Ureter (tissue), 1 donor: Measurements from ENCODE around the gene MREG. TPM values are rescaled to one million over a fixed set of nuclear protein-coding genes. Genes with fewer than 3 reads are reported as not detected.

ENCODE experiments used
- DNase-seq: peaks from one replicate; pipeline ENCODE4 v3.0.0-alpha.2; 2020; ENCODE audit warnings: low spot score
- total RNA-seq: library from RNA; stranded (reverse); gene quantifications from one replicate; pipeline ENCODE4 v1.2.4, GENCODE V29; 2023
- donor health status: DM: yes; HTN: yes; CAD: no.

The MREG gene, protein sequence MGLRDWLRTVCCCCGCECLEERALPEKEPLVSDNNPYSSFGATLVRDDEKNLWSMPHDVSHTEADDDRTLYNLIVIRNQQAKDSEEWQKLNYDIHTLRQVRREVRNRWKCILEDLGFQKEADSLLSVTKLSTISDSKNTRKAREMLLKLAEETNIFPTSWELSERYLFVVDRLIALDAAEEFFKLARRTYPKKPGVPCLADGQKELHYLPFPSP
- 13.8 TPM for total RNA-seq

GRCh38 chr2:216013080-216013909, at the start of gene MREG:
Gene MREG (minus strand): TSS chr2:216013551. CDS start chr2:216013327, 224 bp downstream.
- DNase-seq, result peak; percentile 81

GRCh38 chr2:216059233-216059834, 46.0 kb upstream of the MREG start:
- DNase-seq, result no peak

DNA sequence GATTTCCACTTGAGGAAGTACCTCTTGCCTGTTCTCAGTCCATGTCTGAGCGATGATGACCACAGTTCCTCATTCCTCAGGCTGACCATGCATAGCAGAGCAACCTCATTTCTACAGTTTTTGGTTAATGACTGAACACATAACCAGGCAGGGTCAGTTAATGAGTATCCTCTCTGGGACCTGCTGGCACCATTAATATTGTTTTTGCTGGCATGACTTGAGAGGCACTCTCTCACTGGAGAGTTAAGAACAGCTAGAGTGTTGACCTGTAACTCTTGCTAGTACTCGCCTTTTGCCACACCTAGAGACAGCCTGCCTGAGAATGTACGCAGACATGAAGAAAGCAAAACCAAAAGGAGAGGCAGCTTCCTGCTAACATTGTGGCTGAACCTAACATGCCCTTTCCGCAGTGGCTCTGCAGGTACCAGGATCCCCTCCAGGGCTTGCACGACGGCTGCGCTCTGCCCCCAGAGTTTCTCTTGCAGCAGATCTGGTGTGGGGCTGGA, 44.4 kb upstream of the MREG start:
- peak; percentile 64 for DNase-seq

GRCh38 chr2:216056739-216057138, 43.4 kb upstream of the MREG start:
- no peak for DNase-seq

- no peak for DNase-seq
Observed at GRCh38 chr2:216055680-216056079, 42.3 kb upstream of the MREG start.

DNA sequence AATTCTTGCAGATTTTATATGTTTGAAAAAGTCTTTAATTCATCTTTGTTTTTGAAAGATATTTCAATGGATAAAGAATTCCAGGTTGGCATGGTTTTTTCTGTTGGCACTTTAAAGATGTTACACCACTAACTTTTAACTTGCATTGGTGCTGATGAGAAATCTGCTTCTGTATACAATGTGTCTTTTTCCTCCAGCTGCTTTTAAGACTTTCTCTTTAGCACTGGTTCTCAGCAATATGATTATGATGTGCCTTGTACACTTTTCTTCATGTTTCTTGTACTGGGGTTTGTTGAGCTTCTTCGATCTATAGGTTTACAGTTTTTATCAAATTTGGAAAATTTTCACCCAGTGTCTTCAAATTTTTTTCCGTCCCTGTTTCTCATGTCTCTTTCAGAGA, 39.1 kb upstream of the MREG start:
- no peak for DNase-seq

DNA sequence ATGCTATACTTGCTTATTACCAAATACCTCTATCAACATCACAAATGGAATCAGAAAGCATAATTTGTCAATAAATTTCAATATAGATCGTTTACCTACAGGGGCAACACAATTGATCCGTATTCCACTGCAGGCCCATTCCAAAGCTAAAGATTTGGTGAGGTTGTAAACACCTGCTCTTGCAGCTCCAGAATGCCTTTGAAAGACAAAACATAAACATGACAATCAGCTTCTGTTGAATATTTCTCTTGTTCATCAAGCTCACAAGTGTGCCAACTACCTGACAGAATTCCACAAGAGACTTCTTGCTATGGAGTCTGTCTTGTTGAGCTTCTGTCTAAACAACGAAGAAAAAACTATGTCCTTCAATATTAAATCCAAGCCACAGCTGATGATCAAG, 38.0 kb upstream of the MREG start:
- DNase-seq, result no peak

- no peak for DNase-seq
Observed at GRCh38 chr2:216049452-216049851, 36.1 kb upstream of the MREG start.

DNA sequence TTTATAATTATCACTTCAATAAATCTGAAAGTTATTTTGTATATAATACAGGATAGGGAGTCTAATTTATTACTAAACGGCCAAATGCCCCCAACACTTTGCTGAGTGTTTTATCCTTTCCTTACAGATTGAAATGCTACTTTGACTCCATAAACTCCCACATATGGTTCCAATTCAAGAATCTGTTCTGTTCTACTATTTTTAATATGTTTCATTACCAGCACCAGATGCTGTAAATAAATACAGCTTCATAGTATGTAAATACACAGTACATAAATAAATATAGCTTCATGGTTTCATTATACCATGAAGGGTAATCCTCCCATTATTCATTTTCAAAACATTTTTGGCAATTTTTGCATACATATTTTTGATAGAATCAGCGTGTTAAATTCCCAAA, 34.0 kb upstream of the MREG start:
- DNase-seq, result no peak

GRCh38 chr2:216044883-216045486, 31.6 kb upstream of the MREG start:
- no peak for DNase-seq

- no peak for DNase-seq
Observed at GRCh38 chr2:216043949-216044348, 30.6 kb upstream of the MREG start.

GRCh38 chr2:216041438-216041837, 28.1 kb upstream of the MREG start:
- no peak for DNase-seq

- DNase-seq, result no peak
Observed at GRCh38 chr2:216039918-216040317, 26.6 kb upstream of the MREG start.

DNA sequence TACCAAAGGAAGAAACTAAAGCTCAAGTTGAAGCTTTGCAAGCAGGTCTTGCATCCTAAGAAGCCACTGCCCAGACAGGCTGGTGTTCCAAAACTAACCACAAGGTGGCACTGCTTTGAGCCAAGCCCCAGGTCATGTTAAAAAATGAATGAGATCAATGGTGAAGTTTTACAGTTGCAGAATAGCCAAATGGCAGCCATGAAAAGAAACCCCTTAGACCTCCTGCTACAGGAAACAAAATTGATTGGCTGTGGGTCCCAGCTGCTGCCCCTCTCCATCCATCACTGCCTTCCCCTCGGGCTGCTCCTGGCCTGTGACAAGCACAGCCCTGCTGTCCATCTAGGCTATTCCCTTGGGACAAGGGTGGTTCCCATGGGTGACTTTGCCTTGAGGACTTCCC, 20.7 kb upstream of the MREG start:
- DNase-seq, result peak; percentile 79

- no peak for DNase-seq
Observed at GRCh38 chr2:216033403-216033802, 20.1 kb upstream of the MREG start.

- no peak for DNase-seq
Observed at GRCh38 chr2:216031960-216032689, 18.8 kb upstream of the MREG start.

- DNase-seq, result no peak
Observed at GRCh38 chr2:216030216-216030615, 16.9 kb upstream of the MREG start.

DNA sequence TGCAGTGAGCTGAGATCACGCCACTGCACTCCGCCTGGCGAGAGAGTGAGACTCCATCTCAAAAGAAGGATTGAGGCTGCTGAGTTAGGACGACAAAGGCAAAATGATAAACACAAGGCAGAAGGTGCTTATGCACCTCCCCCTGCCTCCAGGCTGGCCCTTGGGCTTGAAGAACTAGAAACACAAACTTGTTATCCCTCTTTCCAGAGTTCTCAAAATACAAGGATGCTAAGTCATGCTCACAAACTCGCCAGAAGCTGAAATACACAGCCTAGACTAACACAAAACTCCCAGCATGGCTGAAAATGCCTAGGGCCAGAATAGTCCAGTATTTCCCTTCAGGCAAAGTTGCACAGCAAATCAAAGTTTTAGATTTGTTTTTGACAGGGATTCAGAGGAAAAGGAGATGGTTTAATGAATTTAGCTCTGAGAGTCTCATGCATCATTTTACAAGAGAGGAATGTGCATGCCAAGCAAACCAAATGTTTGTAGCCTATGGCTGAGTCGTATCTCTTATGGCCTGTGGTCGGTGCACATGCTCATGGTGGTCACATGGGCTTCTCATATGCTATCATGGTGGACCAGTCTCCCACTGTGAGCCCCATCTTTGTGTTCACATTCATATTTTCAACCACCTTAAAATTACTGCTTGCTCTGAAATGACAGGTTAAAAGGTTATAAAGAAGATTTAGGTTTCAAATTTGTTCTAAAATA, 16.2 kb upstream of the MREG start:
- DNase-seq, result no peak

DNA sequence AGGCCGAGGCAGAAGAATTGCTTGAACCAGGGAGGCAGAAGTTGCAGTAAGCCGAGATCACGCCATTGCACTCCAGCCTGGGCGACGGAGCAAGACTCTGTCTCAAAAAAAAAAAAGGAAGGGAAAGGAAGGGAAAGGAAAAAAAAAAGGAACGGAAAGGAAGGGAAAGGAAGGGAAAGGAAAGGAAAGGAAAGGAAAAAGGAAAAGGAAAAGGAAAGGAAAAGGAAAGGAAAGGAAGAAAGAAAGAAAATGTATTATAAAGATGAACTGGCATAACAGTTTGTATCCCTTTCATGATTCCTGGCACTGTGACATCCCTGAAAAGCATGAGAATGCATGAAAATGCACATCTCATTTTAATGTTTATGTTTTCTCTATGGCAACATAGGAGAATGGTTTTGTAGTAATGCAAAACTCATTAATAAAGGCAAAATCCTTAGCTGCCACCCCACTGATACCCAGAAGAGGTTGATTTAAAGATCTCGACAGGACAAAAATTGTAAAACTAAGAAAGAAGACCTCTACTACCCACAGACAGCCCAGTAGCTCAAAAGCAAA, 11.5 kb upstream of the MREG start:
- no peak for DNase-seq

DNA sequence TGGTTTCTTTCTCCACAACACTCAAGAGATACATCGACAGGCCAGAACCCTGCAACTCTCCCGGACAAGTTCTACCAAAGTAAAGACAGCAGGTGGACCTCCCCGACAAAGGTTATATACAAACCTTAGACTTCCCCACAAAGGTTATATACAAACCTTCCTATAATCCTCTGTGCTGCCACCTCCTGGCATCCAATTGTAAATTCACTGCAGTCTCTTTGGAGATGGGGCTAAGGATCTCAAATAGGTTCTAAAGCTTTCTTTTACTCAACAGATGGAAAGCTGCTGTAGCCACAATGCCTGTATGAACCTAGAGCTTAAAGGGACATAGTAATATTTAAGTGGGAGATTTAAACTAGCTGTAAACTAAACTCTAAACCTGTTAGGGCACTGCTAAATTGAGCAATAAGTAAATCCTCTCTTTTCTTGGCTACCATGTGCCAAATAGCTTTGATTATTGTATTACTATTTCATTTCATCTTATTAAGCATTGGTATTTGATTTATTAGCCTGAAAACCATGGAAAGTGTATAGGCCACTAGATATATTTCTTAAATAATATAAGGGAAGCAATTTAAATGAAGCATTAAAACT, 9.8 kb upstream of the MREG start:
- no peak for DNase-seq
